GM12865 (cell line): ENCODE data around the gene SEC14L2.

Experiments
- DNase-seq: peaks from one replicate; pipeline ENCODE4 v3.0.0; 2010; ENCODE audit warnings: low read depth
- H3K4me3 ChIP-seq: 2 replicates; pipeline ENCODE4 v1.5.1; 2011; ENCODE audit warnings: mild to moderate bottlenecking, low read depth, low read length, control low read depth
- TF ChIP-seq, protein P1 (sequence below): IDR thresholded peaks from 2 replicates; pipeline ENCODE4 v1.5.1; 2011; ENCODE audit warnings: low read length, control low read depth, low read depth, inconsistent platforms; ENCODE audit not compliant: insufficient read depth; ENCODE audit errors: missing control alignments

Gene SEC14L2

DNA sequence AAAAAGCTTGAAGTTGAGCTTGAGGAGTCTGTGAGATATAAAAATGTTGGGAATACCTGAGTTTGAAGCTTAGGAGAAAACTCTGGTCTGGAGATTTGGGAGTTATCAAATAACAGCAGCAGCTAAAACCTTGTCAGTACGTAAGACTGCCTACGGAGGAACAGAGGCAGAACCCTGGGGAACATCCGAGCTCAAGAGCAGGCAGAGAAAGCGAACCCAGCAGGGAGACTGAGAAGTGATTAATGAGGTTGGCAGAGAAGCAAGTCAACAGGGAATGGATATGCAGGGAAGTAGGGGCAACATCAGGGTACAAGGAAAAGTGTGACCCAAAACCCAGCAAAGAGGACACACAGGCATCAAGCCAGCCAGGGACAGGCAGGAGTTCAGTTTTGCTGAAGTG is 16.2 kb downstream of the SEC14L2 start:
- no peak overlapping the region for H3K4me3 ChIP-seq
- DNase-seq, result no peak
- TF ChIP-seq, protein P1, sequence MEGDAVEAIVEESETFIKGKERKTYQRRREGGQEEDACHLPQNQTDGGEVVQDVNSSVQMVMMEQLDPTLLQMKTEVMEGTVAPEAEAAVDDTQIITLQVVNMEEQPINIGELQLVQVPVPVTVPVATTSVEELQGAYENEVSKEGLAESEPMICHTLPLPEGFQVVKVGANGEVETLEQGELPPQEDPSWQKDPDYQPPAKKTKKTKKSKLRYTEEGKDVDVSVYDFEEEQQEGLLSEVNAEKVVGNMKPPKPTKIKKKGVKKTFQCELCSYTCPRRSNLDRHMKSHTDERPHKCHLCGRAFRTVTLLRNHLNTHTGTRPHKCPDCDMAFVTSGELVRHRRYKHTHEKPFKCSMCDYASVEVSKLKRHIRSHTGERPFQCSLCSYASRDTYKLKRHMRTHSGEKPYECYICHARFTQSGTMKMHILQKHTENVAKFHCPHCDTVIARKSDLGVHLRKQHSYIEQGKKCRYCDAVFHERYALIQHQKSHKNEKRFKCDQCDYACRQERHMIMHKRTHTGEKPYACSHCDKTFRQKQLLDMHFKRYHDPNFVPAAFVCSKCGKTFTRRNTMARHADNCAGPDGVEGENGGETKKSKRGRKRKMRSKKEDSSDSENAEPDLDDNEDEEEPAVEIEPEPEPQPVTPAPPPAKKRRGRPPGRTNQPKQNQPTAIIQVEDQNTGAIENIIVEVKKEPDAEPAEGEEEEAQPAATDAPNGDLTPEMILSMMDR, result no peak

DNA sequence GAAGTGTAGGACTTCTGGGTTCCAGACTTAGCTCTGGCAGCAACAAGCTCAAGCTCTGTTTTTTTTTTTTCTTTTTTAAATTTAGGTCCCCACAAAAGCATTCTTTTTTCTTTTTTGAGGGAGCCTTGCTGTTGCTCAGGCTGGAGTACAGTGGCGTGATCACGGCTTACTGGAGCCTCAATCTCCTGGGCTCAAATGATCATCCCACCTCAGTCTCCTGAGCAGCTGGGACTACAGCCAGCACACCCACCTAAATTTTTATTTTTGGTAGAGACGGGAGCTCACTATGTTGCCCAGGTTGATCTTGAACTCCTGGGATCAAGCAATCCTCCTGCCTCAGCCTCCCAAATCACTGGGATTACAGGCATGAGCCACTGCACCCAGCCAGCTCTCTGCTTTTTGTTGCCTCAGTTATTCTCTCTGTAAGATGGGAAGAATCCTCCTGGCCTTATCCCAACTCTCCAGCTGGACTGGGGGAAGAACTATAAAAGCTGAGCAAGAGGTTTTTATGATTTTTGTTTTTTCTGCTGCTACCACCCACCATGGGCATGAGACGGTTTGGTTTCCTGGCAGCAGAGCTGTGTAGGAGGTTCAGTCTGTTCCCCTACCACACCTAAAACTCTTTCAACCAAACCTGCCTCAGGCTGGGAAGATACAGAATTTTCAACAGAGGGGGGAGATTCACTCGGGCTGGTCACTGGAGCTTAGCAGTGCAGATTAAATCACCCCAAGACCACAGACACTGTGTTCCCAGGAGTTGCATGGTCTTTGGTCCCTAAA is 17.1 kb downstream of the SEC14L2 start:
- no peak for DNase-seq
- TF ChIP-seq, protein P1, result no peak
- no peak overlapping the region for H3K4me3 ChIP-seq

DNA sequence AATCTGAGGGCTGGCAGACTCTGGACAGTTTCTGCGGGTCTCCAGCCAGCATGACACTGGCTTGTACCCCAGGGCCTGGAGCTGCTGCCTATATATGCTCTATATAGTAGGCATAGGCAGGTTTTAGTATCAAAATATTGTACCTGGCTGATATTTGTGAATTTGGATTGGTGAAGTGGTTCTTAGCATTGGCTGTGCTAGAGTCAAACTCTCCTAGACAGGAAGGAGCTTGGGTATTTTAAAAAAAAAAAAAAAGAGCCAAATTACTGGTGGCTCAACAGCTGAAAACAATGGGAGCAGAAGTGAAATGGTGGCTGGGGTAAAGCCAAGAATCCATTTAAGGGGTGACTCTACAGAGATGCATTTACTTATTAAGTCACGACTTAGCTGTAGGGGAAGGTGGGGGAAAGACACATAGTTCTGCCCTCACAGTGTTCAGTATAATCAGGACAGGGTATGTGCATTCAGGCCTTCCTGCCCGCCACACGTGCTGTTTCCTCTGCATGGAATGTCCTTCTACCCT is 17.8 kb downstream of the SEC14L2 start:
- no peak for DNase-seq
- no peak overlapping the region for H3K4me3 ChIP-seq
- TF ChIP-seq, protein P1, result no peak

DNA sequence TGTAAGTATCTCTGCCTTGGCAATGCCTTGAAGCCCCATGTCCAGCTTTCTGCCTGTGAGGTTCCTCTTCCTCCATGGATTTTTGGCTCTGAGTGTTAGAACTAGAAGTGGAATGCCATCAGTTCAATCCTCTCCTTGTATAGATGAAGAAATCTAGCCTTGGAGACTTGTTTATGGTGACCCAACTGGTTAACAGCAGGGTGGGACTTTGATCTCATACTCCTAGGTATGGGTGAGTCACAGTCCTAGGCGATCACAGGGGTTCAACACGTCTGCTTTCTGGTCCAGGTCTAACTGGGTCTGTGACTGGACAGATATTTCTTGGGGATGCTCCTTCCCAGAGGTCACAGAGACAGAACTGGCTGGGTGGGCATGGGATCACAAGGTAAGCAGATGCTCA is 19.6 kb downstream of the SEC14L2 start:
- TF ChIP-seq, protein P1, result no peak
- no peak for DNase-seq

DNA sequence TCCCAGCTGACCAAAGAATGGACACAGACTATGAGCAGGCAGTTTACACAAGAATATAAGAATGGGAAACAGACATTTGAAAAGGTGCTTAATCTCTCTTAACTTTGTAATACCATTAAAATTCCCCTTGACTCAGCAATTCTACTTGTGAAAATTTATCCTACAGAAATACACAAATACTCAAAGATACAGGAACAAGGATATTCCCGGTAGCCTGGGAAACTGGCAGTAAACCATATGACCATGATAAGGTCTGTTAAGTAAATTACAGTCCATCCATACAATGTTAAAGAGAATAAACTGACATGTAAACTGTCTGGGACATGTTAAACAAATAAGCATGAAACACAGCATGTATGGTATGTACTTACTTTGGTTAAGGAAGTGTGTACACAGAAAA is 20.0 kb downstream of the SEC14L2 start:
- H3K4me3 ChIP-seq, result no peak overlapping the region

More for the DNA sequence above, 19.6 kb downstream of the SEC14L2 start:
- no peak overlapping the region for H3K4me3 ChIP-seq

DNA sequence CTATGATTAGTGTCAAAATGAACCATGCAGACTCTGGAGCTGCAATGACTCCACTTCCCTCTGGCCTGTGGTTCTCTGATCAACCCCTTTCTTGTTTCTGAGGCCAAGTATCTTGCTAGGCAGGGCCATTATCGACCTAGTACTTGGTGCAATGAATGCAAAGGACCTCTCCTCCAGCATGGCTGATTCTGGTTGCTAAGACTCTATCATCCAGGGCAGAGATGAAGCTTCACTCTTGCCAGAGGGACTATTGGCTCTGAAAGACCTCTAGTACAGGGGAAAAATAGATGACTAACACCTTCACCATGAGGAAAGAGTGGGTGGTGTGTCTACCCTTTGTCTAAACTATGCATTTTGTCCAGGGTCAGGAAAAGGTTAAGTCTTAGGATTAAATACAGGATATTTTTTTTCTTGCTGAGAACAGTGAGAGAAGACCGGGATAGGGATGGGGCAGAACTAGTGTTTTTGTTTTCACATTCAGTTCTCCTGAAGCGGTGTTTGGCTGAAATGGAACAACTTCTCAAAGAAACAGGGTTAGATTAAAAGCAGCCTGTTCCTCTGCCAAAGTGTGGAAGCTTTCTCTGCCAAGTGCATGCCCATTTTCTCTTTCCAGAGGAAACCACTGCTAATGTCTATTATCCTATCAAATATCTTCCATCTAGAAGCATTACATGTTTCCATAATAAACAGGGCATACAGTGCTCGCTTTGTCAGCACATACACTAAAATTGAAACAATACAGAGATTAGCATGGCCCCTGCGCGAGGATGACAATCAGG is 23.7 kb downstream of the SEC14L2 start:
- DNase-seq, result no peak
- TF ChIP-seq, protein P1, result no peak
- no peak overlapping the region for H3K4me3 ChIP-seq

More for the DNA sequence above, 20.0 kb downstream of the SEC14L2 start:
- TF ChIP-seq, protein P1, result no peak
- no peak for DNase-seq
